PC-9 (cell line): ENCODE measurements around the gene GREM1. TPM values are rescaled to one million over a fixed set of nuclear protein-coding genes. Genes with fewer than 3 reads are reported as not detected.

Source experiments
- BruUV-seq: library from RNA; stranded (reverse); fragments of 400-500 nt; replicated peaks from 2 replicates; lab custom pipeline; 2021; lab: Mats Ljungman, UMichigan
- CTCF ChIA-PET: fragments of 300-600 bp; sonication (Branson Sonifier 250); formaldehyde crosslinking; loops from one replicate; lab custom pipeline; 2022; ENCODE audit warnings: antibody characterized with exemption; lab: Charles Lee
- POLR2A ChIA-PET: fragments of 300-600 bp; sonication (Branson Sonifier 250); formaldehyde crosslinking; loops from one replicate; lab custom pipeline; 2022; ENCODE audit warnings: antibody characterized with exemption; ENCODE audit not compliant: unreplicated experiment; lab: Charles Lee
- DNase-seq, 2 experiments: peaks; one replicate each; pipeline versions ENCODE4 v3.0.0 to v3.0.0-alpha.2; 2015 to 2022; ENCODE audit warnings: mixed read lengths in 1 of 2
- H2AFZ ChIP-seq: fragments of 200-600 bp; sonication (generic); 2 replicates; pipeline ENCODE4 v1.8.1; 2017; ENCODE audit warnings: antibody characterized with exemption
- H3F3A ChIP-seq: fragments of 200-600 bp; sonication (generic); 2 replicates; pipeline ENCODE4 v1.8.1; 2017; ENCODE audit warnings: antibody characterized with exemption, mild to moderate bottlenecking, low read depth; ENCODE audit not compliant: insufficient read depth
- H3K27ac ChIP-seq: fragments of 200-600 bp; sonication (generic); 2 replicates; pipeline ENCODE4 v1.6.1; 2016; ENCODE audit warnings: mixed run types
- H3K27me3 ChIP-seq: fragments of 200-600 bp; sonication (generic); 2 replicates; pipeline ENCODE4 v1.6.1; 2016; ENCODE audit warnings: low read depth, mixed run types; ENCODE audit not compliant: insufficient read depth
- H3K36me3 ChIP-seq: fragments of 200-600 bp; sonication (generic); 2 replicates; pipeline ENCODE4 v1.6.1; 2016; ENCODE audit warnings: low read depth, mixed run types
- H3K4me1 ChIP-seq: fragments of 200-600 bp; sonication (generic); replicated peaks from 2 replicates; pipeline ENCODE4 v1.6.1; 2016; ENCODE audit warnings: mixed run types; ENCODE audit not compliant: insufficient read depth
- H3K4me2 ChIP-seq: fragments of 200-600 bp; sonication (generic); 2 replicates; pipeline ENCODE4 v1.6.1; 2017; ENCODE audit warnings: mixed run types
- H3K4me3 ChIP-seq: fragments of 200-600 bp; sonication (generic); 2 replicates; pipeline ENCODE4 v1.6.1; 2016; ENCODE audit warnings: mixed run types
- H3K79me2 ChIP-seq: fragments of 200-600 bp; sonication (generic); 2 replicates; pipeline ENCODE4 v1.6.1; 2017; ENCODE audit warnings: low read depth, mixed run types
- H3K9me2 ChIP-seq: fragments of 200-600 bp; sonication (generic); 2 replicates; pipeline ENCODE4 v1.8.1; 2017; ENCODE audit warnings: mild to moderate bottlenecking; ENCODE audit not compliant: insufficient read depth
- H3K9me3 ChIP-seq: fragments of 200-600 bp; sonication (generic); 2 replicates; pipeline ENCODE4 v1.8.1; 2016; ENCODE audit warnings: low read depth; ENCODE audit not compliant: insufficient read depth
- H4K20me1 ChIP-seq: fragments of 200-600 bp; sonication (generic); 2 replicates; pipeline ENCODE4 v1.8.1; 2017; ENCODE audit not compliant: insufficient read depth
- EZH2 ChIP-seq: fragments of 200-600 bp; sonication (generic); IDR thresholded peaks from 2 replicates; pipeline ENCODE4 v1.8.0; 2017; ENCODE audit warnings: antibody characterized with exemption, low read depth
- intact Hi-C: fragments of 100-400 bp; cut with micrococcal nuclease; formaldehyde crosslinking; loops from one replicate; pipeline ENCODE4 v1.10.0; 2022; ENCODE audit not compliant: unreplicated experiment
- total RNA-seq: library from RNA; stranded (reverse); gene quantifications from 2 replicates; pipeline ENCODE4 v1.2.3, GENCODE V29; 2021
- TF ChIP-seq, protein P1 (sequence below): fragments of 200-600 bp; sonication (generic); conservative IDR thresholded peaks from 2 replicates; pipeline ENCODE4 v1.6.1; 2017; ENCODE audit warnings: mixed run types, antibody characterized with exemption, mild to moderate bottlenecking, moderate library complexity

GREM1 gene
- total RNA-seq, 1 experiment from 2014 or later, result 0.39 TPM

DNA sequence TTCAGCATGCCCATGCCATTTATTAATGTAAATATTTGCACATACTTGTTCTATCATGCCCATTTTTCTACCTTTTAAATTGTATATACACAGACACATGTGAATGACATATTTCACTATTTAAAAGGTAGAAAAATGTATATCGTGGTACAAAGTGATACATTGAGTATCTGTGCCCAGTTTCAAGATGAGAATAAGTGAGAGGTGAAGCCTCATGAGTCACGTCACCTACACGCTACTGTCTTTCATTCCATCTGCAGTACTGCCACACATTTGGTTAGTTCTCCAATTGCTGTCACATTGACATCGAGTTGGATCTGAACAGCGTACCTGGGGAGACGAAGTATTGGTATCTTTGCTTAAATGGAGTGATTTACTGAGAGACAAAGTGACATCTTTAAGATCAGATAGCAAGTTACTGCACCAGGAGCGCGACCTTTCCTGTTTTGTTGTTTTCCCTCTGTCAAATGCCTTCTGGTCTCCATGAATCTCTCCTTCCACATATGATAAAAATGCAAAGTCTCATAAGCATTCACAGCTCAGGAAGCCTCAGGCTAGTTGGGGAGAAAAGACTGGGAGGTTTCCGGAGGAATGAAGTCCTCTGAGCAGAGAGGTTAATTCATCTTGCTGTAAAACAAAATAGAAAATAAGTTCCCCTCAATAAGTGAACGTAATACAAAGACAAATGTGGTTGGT is 12.0 kb downstream of the GREM1 start:
- CTCF ChIA-PET, result no interaction called here
- Histone ChIP-seq H3K27me3 (no peaks in the 10 kb centered on the region), H3K36me3 (no peaks in the 10 kb centered on the region), H3K4me1 (no peaks in the 10 kb centered on the region), H3K4me2 (no peak overlapping the region), H3K9me2 (no peaks in the 10 kb centered on the region), H3K79me2 (no peaks in the 10 kb centered on the region), H4K20me1 (no peaks in the 10 kb centered on the region), H3K4me3 (no peak overlapping the region), H3F3A (no peaks in the 10 kb centered on the region), H3K9me3 (no peaks in the 10 kb centered on the region), H2AFZ (no peak overlapping the region), H3K27ac (no peak overlapping the region)
- intact Hi-C loops, result no loop called here
- no peak for DNase-seq
- POLR2A ChIA-PET, result no interaction called here
- no TSS peak for BruUV-seq
- TF ChIP-seq, protein P1, sequence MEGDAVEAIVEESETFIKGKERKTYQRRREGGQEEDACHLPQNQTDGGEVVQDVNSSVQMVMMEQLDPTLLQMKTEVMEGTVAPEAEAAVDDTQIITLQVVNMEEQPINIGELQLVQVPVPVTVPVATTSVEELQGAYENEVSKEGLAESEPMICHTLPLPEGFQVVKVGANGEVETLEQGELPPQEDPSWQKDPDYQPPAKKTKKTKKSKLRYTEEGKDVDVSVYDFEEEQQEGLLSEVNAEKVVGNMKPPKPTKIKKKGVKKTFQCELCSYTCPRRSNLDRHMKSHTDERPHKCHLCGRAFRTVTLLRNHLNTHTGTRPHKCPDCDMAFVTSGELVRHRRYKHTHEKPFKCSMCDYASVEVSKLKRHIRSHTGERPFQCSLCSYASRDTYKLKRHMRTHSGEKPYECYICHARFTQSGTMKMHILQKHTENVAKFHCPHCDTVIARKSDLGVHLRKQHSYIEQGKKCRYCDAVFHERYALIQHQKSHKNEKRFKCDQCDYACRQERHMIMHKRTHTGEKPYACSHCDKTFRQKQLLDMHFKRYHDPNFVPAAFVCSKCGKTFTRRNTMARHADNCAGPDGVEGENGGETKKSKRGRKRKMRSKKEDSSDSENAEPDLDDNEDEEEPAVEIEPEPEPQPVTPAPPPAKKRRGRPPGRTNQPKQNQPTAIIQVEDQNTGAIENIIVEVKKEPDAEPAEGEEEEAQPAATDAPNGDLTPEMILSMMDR, result no peak

- Histone ChIP-seq H3F3A (no peaks in the 10 kb centered on the region), H3K27ac (no peak overlapping the region), H3K36me3 (no peaks in the 10 kb centered on the region), H3K27me3 (no peaks in the 10 kb centered on the region), H3K4me3 (no peak overlapping the region), H4K20me1 (no peaks in the 10 kb centered on the region), H3K4me2 (no peak overlapping the region), H3K9me2 (no peaks in the 10 kb centered on the region), H3K79me2 (no peaks in the 10 kb centered on the region), H3K4me1 (no peaks in the 10 kb centered on the region), H3K9me3 (no peaks in the 10 kb centered on the region), H2AFZ (no peak overlapping the region)
- no peak for TF ChIP-seq EZH2
- TF ChIP-seq, protein P1, result no peak
- BruUV-seq, result no TSS peak
- peak in 1 of 2 experiments; percentile 90 for DNase-seq
- intact Hi-C loops, result no loop called here
- CTCF ChIA-PET, result no interaction called here
- POLR2A ChIA-PET, result no interaction called here
These were observed 13.2 kb downstream of the GREM1 start for GRCh38 chr15:32730677-32731654.

- Histone ChIP-seq H3K4me1 (no peaks in the 10 kb centered on the region), H3K36me3 (no peaks in the 10 kb centered on the region), H3K4me2 (no peak overlapping the region), H2AFZ (no peak overlapping the region), H3K4me3 (no peak overlapping the region), H3K9me3 (no peaks in the 10 kb centered on the region), H3F3A (no peaks in the 10 kb centered on the region), H3K27me3 (no peaks in the 10 kb centered on the region), H3K9me2 (no peaks in the 10 kb centered on the region), H3K79me2 (no peaks in the 10 kb centered on the region), H4K20me1 (no peaks in the 10 kb centered on the region), H3K27ac (no peak overlapping the region)
- CTCF ChIA-PET, result no interaction called here
- BruUV-seq, result no TSS peak
- intact Hi-C loops, result no loop called here
- POLR2A ChIA-PET, result no interaction called here
- TF ChIP-seq, protein P1, result no peak
- no peak for TF ChIP-seq EZH2
- no peak for DNase-seq
These were observed 14.9 kb downstream of the GREM1 start for GRCh38 chr15:32732574-32733157.
